Amygdala (tissue), 56 donors: Measurements from ENCODE around the gene PTPRD.

Experiments
- DNase-seq, 56 donors: peaks; one replicate each; lab custom pipeline; 2025; lab: John Stamatoyannopoulos, UW

PTPRD gene

DNA sequence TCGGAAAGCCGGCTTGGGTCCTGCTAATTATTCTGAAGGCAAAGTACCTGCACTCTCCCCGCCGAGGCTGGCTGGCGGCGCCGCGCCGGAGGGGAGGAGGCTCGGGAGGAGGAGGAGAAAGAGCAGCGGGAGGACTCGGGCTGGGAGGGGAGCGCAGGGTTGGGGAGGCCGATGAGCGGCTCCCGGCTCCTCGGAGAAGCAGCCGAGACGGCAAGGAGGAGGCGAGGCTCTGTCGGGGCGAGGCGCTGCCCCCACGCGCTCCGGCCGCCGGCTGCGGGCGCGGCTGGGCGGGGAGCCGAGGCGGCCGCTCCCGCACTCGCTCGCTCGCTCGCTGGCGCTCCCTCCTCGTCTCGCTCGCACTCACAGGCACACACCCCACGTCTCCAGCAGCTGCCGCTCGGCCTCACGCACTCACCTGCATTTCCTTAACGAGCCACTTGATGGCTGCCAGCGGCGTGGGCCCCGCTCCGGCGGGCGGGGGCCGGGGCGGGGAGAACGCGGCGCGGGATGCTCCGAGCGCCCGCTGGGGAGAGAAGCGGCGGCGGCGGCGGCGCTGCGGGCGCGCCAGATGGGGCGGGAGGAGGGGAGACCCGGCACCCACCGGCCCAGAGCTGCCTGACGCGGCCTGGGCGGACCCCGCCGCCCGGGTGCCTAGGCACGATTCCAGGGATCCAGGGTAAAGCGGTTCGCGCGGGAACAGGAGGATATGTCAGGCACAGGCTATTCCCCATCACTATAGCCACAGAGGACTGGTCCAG, at the start of gene PTPRD:
PTPRD (minus strand) TSS at position 362 of the 758 bp plus-strand sequence.
- DNase-seq = peak in 31 of 56 donors; percentile 1 to 77 (median 42)

DNA sequence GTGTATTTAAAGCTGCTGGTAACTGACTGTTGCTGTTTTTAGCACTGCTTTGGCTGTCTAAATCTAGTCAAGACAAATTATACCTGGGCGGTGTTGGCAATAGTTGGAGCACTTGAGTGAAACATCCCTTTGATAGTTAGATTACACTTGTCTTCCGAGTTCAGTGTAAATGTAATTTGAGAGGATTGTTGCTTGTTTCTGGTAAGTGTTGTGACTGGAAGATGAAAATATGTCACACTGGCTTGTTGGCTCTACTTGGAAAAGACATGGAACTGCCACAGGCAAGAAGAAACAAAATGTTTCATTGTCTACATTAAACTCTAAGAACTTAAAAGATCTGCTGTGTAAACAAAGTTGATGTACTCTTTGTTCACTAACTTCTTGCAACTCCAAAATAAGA, 49.2 kb upstream of the PTPRD start:
- DNase-seq = no peak

- DNase-seq = no peak
Measured at GRCh38 chr9:10661376-10661775, 48.6 kb upstream of the PTPRD start.

GRCh38 chr9:10651012-10651411, 38.2 kb upstream of the PTPRD start:
- no peak for DNase-seq

DNA sequence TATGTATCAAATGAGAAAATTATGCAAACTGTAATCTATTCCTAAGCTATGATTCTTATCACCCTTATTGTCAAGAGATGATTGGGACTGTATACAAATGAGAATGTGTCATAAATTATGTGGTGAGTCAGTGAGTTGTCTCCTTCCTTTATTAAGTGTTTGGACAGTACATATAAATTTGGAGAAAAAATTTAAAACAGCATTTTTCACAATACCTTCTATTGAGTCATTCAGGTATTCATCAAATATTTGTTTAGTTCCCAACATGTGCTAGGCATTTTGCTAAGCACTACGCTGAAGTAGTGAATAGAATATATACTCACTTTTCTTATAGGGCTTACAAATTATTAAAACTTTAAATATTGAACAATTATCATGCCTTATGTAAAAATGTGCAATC, 36.3 kb upstream of the PTPRD start:
- DNase-seq = no peak

DNA sequence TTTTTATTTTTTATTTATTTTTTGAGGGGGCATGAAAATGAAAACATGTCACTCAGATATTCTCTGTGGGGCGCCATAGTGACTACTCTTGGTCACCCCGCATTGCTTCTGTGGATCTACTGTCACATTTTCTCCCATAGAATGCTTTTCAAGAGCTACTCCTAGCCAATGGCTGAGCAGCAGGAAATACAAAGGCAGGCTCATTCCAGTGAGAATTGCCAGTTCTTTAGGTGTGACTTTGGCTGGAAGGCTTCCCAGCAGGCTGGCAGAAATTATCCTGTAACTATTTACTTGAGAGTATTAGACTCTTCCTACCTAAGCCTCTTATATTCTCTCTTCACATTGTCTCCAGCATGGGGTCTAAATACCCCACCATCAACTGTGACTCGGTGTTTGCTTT, 21.0 kb upstream of the PTPRD start:
- no peak for DNase-seq

DNA sequence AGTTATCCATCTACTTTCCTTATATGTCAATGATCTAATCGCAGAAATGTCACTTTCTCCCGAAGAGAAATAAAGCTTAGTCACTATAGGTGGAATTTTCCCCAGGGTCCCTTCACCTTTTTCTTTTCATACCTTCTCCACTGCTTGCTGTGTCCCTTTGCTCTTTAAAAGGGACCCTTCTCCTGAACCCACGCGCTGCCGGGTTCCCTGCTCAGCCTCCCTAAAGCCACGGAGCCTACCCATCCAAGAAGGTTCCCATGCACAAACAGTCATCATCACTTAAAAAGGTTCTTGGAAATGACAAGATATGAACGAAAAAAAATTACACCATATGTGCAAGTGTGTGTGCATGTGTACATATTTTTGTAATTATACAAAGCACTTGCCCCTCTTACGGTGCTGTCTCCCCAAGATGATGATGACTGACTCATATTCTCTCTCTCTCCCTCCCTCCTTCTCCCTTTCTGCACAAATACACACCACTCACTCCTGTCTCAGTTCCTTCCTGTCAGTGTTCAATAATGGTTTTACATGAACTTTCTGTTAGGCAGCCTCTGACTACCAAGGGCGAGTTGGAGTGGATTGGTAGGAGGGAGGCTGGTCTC, 1.5 kb upstream of the PTPRD start:
- DNase-seq = peak in 2 of 56 donors; percentile 8 to 17

DNA sequence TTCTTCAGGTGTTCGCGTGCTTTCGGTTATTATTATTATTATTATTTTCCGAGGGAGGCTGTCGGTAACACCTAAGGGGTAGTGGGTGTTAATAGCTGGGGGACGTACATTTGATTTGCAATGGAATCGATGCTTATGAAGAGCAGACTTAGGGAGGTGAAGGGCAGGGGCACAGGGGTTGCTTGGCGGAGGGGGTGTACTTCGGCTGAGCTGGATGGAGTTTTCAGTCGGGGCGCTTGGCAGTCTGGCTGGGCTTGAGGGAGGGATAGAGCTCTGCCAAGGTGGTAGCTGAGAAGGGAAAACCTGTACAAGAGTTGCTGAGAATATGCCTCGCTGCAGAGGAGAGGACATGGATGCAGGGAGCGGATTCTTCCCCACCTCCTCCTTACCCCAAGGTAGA, 617 bp upstream of the PTPRD start:
- DNase-seq = peak in 3 of 56 donors; percentile 10 to 40 (median 12)

GRCh38 chr9:10605388-10605787, 7.4 kb downstream of the PTPRD start:
- no peak for DNase-seq

DNA sequence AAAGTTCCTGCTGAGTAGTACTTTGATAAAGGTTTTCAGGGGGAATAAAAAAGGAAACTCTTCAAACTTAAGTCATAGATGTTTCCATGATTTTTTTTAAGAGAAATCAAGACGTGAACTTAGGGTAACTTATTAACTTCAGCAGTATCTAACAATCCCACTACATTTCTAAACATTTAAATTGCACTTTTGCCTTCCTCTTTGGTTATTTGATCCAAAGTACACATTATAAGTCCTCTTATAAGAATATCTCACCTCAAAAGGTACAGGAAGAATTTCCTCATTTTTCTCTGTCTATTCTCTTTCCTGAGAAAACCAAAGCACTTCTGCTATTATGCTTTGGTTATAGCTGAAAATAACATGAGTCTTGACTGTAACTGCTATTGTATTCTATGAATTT, 7.9 kb downstream of the PTPRD start:
- no peak for DNase-seq

GRCh38 chr9:10597801-10598200, 15.0 kb downstream of the PTPRD start:
- DNase-seq = no peak

DNA sequence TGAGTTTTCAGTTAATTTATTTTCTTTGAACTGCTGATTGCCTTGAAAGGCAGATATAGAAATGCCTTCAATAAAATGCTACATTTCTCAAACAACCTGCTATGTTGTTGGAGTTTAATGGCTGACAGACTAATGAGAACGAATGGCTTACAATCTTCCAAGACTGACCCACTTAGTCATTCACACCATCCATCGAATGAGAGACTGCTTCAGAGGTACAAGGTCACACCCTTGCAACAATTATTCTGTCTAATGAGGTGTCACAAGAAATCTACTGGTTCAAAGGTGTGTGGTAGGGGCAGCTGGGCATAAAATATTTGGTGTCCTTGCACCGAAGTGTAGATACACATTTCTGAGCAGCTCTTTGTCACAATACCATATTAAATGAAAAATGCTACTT, 18.3 kb downstream of the PTPRD start:
- DNase-seq = no peak

GRCh38 chr9:10586407-10586806, 26.4 kb downstream of the PTPRD start:
- no peak for DNase-seq

DNA sequence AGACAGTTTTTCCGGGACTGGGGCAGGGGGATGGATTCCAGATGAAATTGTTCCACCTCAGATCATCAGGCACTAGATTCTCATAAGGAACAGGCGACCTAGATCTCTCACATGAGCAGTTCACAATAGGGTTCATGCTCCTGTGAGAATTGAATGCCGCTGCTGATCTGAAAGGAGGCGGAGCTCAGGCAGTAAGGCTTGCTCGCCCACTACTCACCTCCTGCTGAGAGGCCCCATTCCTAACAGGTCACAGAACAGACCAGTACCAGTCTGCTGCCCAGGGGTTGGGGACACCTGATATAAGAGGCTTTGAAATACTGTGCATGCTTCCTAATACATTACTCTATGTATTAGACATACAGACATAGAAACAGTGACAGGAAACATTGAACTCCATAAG, 41.1 kb downstream of the PTPRD start:
- DNase-seq = no peak

DNA sequence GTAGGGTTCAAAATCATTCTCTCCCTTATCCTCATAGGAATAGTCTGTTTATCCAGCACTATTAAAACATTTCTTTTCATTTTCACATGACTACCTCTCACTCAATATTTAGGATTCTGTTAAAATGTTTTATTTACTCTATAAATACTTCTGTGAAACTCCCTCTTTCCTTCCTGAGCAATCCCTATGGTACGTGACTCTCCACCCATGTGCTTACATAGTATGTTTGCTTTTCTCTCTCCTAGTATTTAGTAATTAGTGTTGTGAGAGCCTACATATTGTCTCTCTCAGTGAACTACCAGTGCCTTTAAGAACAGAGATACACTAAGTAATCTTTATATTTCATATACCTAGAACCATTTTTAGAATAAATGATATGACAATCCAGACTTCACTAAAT, 46.0 kb downstream of the PTPRD start:
- no peak for DNase-seq

DNA sequence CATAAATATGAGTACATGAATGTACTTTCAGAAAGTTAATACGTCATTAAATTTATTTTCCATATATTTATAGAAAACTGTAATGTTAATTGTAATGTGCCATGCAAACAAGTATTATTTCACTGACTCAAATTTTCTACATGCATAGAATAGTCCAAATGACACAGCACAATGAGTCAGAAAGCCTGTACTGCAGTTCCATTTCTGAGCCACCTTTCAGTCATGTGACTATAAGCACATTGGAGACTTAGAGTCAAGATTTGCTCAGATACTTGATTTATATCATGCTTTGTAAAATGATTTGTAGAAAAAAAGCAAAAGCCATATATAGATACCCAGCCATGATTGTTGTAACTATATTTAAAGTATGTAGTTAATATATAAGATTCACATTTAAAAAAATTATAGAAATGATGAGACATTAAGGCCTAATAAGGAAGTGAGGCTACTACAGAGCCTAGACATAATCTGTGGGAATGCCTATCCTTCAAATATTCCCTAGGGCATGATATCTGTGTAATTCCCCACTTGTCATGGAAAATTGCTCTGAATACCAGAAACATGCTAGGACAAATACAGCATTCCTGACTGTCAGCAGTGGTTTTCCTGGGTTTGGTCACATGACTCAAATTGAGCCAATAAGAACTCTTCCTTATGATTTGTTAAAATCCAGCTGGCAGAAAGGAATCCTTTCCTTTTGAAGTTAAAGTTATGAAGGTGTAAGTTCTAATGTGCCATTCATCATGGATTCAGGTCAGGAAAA, 50.0 kb downstream of the PTPRD start:
- no peak for DNase-seq

- no peak for DNase-seq
Measured at GRCh38 chr9:10548348-10548747, 64.5 kb downstream of the PTPRD start.

DNA sequence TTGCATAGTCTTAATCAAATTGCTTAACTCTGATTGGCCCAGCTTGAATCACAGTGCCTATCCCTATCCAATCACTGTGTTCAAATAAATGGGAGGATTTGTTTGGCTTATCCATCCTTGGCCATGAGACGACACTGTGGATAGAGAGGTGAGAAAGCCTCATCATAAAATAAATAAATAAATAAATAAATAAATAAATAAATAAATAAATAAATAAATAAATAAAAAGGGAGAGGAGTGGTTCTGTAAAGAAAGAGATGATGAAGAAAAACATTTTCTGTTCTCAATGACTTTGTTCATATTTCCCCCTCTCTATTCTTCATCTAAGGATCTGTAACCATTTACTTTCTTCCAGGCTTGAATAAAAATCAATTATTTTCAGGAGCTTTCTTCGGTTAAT, 74.7 kb downstream of the PTPRD start:
- no peak for DNase-seq

DNA sequence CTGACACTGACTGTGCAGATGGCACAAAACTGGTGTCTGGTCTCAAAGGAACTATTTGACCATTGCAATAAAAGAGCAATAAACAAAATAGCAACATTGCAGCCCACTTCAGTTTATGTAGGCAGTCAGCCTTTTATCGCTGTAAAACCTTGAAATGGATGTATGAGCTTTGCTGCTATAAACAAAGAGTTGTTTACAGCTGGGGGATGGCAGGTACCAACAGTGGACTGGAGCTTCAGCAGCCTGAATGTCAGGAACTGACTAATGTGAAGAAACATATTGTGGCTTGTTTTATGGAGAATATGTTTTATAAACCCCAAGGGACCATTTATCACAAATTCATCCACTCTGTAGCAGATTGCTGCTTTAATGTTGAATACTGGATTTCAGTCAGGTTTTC, 78.0 kb downstream of the PTPRD start:
- no peak for DNase-seq

DNA sequence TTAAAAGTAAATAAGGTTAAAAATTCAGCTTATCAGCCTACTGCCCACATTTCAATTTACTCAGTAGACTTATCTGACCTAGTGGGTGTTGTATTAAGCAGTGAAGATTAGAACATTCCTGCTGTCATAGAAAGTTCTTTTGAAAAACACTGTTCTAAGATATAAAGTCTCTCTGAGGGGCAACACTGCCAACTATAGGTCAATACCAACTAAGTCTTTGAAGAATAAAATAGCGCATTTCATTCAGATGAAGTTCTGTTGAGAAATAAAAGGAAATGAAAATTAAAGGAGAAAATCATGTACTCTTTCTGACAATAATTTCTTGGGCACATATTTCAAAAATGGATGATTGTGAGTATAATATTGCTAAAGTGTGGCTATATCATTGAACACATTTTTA, 86.8 kb downstream of the PTPRD start:
- DNase-seq = no peak

- no peak for DNase-seq
Measured at GRCh38 chr9:10523164-10523563, 89.6 kb downstream of the PTPRD start.

GRCh38 chr9:10512144-10512543, 100.7 kb downstream of the PTPRD start:
- no peak for DNase-seq
